Measurements from ENCODE around the gene AMN1. TPM values are rescaled to one million over a fixed set of nuclear protein-coding genes. Genes with fewer than 3 reads are reported as not detected.
"Not testable (repeated sequence)": the region's sequence is repeated elsewhere in the genome, so short reads cannot be mapped to it uniquely, and the experiment has no call there.

Gene AMN1
- total RNA-seq, 1 donor from 2014 or later: 7.8 TPM

- not testable (repeated sequence) for DNase-seq (ENCODE audit: low read depth in 2 of 2)
Measured at GRCh38 chr12:31733549-31734432, 5.0 kb upstream of the AMN1 start.

- DNase-seq (ENCODE audit: low read depth in 2 of 2): peak; percentile 30 to 89
Measured at GRCh38 chr12:31732926-31733548, 4.2 kb upstream of the AMN1 start.

GRCh38 chr12:31731203-31731602, 2.4 kb upstream of the AMN1 start:
- not testable (repeated sequence) for DNase-seq (ENCODE audit: low read depth in 2 of 2)

GRCh38 chr12:31729705-31730104, 884 bp upstream of the AMN1 start:
- DNase-seq (ENCODE audit: low read depth in 2 of 2): no peak

GRCh38 chr12:31728289-31728916, 418 bp downstream of the AMN1 start:
- no peak for DNase-seq (ENCODE audit: low read depth in 2 of 2)

GRCh38 chr12:31727192-31727591, 1.6 kb downstream of the AMN1 start:
- no peak for DNase-seq (ENCODE audit: low read depth in 2 of 2)

- no peak for DNase-seq (ENCODE audit: low read depth in 2 of 2)
Measured at GRCh38 chr12:31726575-31726974, 2.2 kb downstream of the AMN1 start.

- DNase-seq (ENCODE audit: low read depth in 2 of 2): no peak
Measured at GRCh38 chr12:31724557-31724956, 4.3 kb downstream of the AMN1 start.

GRCh38 chr12:31722580-31722979, 6.2 kb downstream of the AMN1 start:
- DNase-seq (ENCODE audit: low read depth in 2 of 2): no peak

- not testable (repeated sequence) for DNase-seq (ENCODE audit: low read depth in 2 of 2)
Measured at GRCh38 chr12:31718542-31719198, 10.2 kb downstream of the AMN1 start.

- DNase-seq (ENCODE audit: low read depth in 2 of 2): not testable (repeated sequence)
Measured at GRCh38 chr12:31716998-31717397, 11.8 kb downstream of the AMN1 start.

GRCh38 chr12:31715283-31715825, 13.5 kb downstream of the AMN1 start:
- no peak for DNase-seq (ENCODE audit: low read depth in 2 of 2)

GRCh38 chr12:31714406-31715271, 14.2 kb downstream of the AMN1 start:
- no peak for DNase-seq (ENCODE audit: low read depth in 2 of 2)

- no peak for DNase-seq (ENCODE audit: low read depth in 2 of 2)
Measured at GRCh38 chr12:31712877-31713276, 15.9 kb downstream of the AMN1 start.

GRCh38 chr12:31710021-31710818, 18.6 kb downstream of the AMN1 start:
- DNase-seq (ENCODE audit: low read depth in 2 of 2): no peak

GRCh38 chr12:31708118-31708517, 20.7 kb downstream of the AMN1 start:
- not testable (repeated sequence) for DNase-seq (ENCODE audit: low read depth in 2 of 2)

- no peak for DNase-seq (ENCODE audit: low read depth in 2 of 2)
Measured at GRCh38 chr12:31705621-31706020, 23.2 kb downstream of the AMN1 start.

- DNase-seq (ENCODE audit: low read depth in 2 of 2): peak in 1 of 2 donors; percentile 34
Measured at GRCh38 chr12:31702047-31702446, 26.8 kb downstream of the AMN1 start.

GRCh38 chr12:31689921-31690320, 38.9 kb downstream of the AMN1 start:
- DNase-seq (ENCODE audit: low read depth in 2 of 2): not testable (repeated sequence)

- DNase-seq (ENCODE audit: low read depth in 2 of 2): no peak
Measured at GRCh38 chr12:31687101-31687527, 41.7 kb downstream of the AMN1 start.

All from dermis microvascular lymphatic vessel endothelial cell (primary cell).